Daoy (cell line): ENCODE measurements around the gene PIM2. TPM values are rescaled to one million over a fixed set of nuclear protein-coding genes. Genes with fewer than 3 reads are reported as not detected.

Source experiments
- DNase-seq: peaks from one replicate; pipeline ENCODE4 v3.0.0-alpha.2; 2015; ENCODE audit warnings: low read depth
- total RNA-seq: library from RNA; depleted of rRNA; stranded (reverse); fragments of >200 nt; shearing (Covaris generic); gene quantifications from 2 replicates; pipeline ENCODE4 v1.2.3, GENCODE V29; 2014; rRNA removed

The PIM2 gene
- 4.6 and 6.6 TPM in 2 replicates for total RNA-seq

- peak; percentile 91 for DNase-seq
Measured at GRCh38 chrX:48918643-48919340, at the start of gene PIM2. Gene PIM2, minus strand, starts transcription at chrX:48919024. Its CDS starts 190 bp downstream, at chrX:48918834.

- no peak for DNase-seq
Measured at GRCh38 chrX:48968377-48968776, 49.6 kb upstream of the PIM2 start.

GRCh38 chrX:48966796-48967579 lies 48.2 kb upstream of the PIM2 start:
- DNase-seq, result peak; percentile 21

- no peak for DNase-seq
Measured at GRCh38 chrX:48965959-48966358, 47.1 kb upstream of the PIM2 start.

GRCh38 chrX:48961585-48962091 lies 42.8 kb upstream of the PIM2 start:
- no peak for DNase-seq

- DNase-seq, result no peak
Measured at GRCh38 chrX:48960291-48960690, 41.5 kb upstream of the PIM2 start.

- DNase-seq, result peak; percentile 63
Measured at GRCh38 chrX:48958635-48959094, 39.8 kb upstream of the PIM2 start.

- peak; percentile 96 for DNase-seq
Measured at GRCh38 chrX:48957827-48958634, 39.2 kb upstream of the PIM2 start.

GRCh38 chrX:48957477-48957826 lies 38.6 kb upstream of the PIM2 start, which contains the start of gene OTUD5:
Gene OTUD5, minus strand, starts transcription at chrX:48957607. Its CDS starts 37 bp downstream, at chrX:48957570.
- DNase-seq, result peak; percentile 71

- peak; percentile 9 for DNase-seq
Measured at GRCh38 chrX:48956728-48957414, 38.0 kb upstream of the PIM2 start.

GRCh38 chrX:48948589-48948988 lies 29.8 kb upstream of the PIM2 start:
- DNase-seq, result no peak

- peak; percentile 36 for DNase-seq
Measured at GRCh38 chrX:48945517-48946348, 26.9 kb upstream of the PIM2 start.

GRCh38 chrX:48942895-48943294 lies 24.1 kb upstream of the PIM2 start:
- DNase-seq, result no peak

GRCh38 chrX:48940404-48940955 lies 21.7 kb upstream of the PIM2 start:
- no peak for DNase-seq

- DNase-seq, result no peak
Measured at GRCh38 chrX:48939524-48940228, 20.9 kb upstream of the PIM2 start.

- DNase-seq, result no peak
Measured at GRCh38 chrX:48938721-48939425, 20.0 kb upstream of the PIM2 start.

- DNase-seq, result peak; percentile 48
Measured at GRCh38 chrX:48937054-48937907, 18.5 kb upstream of the PIM2 start.
